Neutrophil (primary cell): ENCODE data around the gene NHERF1.

Experiments used
- H3K27ac ChIP-seq: fragments of 200-600 bp; sonication (generic); 2 replicates; pipeline ENCODE4 v1.5.1; 2016; ENCODE audit warnings: mild to moderate bottlenecking, moderate library complexity
- H3K27me3 ChIP-seq: fragments of 200-600 bp; sonication (generic); 2 replicates; pipeline ENCODE4 v1.6.0; 2016; ENCODE audit warnings: mild to moderate bottlenecking
- H3K36me3 ChIP-seq: fragments of 200-600 bp; sonication (generic); 2 replicates; pipeline ENCODE4 v1.5.1; 2017
- H3K4me1 ChIP-seq, 2 experiments: fragments of 200-600 bp in 1 of 2; sonication (generic) in 1 of 2; 1 replicate in 1 of 2; 2 replicates in 1 of 2; pipeline versions ENCODE4 v1.5.1 to v1.6.1; 2013 to 2016; ENCODE audit warnings: low read depth in 1 of 2, low read length in 1 of 2, mild to moderate bottlenecking in 1 of 2, moderate library complexity in 1 of 2; ENCODE audit not compliant: control insufficient read depth in 1 of 2, insufficient read depth in 1 of 2
- H3K4me3 ChIP-seq, 2 experiments: fragments of 200-600 bp in 1 of 2; sonication (generic) in 1 of 2; 1 replicate in 1 of 2; 2 replicates in 1 of 2; pipeline ENCODE4 v1.5.1; 2013 to 2016; ENCODE audit warnings: low read depth in 1 of 2, low read length in 1 of 2, mild to moderate bottlenecking in 1 of 2, moderate library complexity in 1 of 2
- H3K9me3 ChIP-seq: fragments of 200-600 bp; sonication (generic); 2 replicates; pipeline ENCODE4 v1.5.1; 2016
- CTCF ChIP-seq: fragments of 200-600 bp; sonication (generic); IDR thresholded peaks from 2 replicates; pipeline ENCODE4 v1.5.1; 2016; ENCODE audit warnings: antibody characterized with exemption

The NHERF1 gene

DNA sequence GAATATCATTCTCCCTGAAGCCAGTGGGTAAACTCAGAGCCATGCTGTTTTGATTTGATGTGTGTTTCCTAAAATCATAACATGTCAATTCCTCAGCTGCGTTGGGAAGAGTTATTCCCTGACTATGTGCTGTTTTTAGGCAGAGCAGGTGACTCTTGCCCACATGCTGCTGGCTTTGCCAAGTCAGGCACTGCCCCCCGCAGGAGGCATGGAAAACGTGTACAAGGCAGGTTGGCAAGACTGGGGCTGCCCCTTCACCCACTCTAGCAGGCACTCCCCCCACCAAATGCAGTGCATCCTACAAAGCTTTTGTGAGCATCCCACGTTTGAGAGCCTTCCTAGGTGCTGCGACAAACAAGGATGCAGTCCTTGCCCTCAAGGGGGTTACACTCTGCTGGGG is 66.0 kb downstream of the NHERF1 start:
- no peak overlapping the region for H3K27ac ChIP-seq
- no peak for TF ChIP-seq CTCF
- H3K4me3 ChIP-seq, result no peak overlapping the region
- H3K9me3 ChIP-seq, result no peaks in the 10 kb centered on the region
- peaks cover 35% of the 10 kb centered on the region for H3K36me3 ChIP-seq
- H3K27me3 ChIP-seq, result no peaks in the 10 kb centered on the region
- H3K4me1 ChIP-seq, result peaks cover 24 to 27% of the 10 kb centered on the region in 2 experiments

- H3K27me3 ChIP-seq, result no peaks in the 10 kb centered on the region
- H3K27ac ChIP-seq, result no peak overlapping the region
- no peak for TF ChIP-seq CTCF
- H3K4me3 ChIP-seq, result no peak overlapping the region
- H3K9me3 ChIP-seq, result no peaks in the 10 kb centered on the region
- H3K36me3 ChIP-seq, result peaks cover 40% of the 10 kb centered on the region
- H3K4me1 ChIP-seq, result peaks cover 24 to 27% of the 10 kb centered on the region in 2 experiments
Observed at GRCh38 chr17:74815067-74815466, 66.6 kb downstream of the NHERF1 start.

DNA sequence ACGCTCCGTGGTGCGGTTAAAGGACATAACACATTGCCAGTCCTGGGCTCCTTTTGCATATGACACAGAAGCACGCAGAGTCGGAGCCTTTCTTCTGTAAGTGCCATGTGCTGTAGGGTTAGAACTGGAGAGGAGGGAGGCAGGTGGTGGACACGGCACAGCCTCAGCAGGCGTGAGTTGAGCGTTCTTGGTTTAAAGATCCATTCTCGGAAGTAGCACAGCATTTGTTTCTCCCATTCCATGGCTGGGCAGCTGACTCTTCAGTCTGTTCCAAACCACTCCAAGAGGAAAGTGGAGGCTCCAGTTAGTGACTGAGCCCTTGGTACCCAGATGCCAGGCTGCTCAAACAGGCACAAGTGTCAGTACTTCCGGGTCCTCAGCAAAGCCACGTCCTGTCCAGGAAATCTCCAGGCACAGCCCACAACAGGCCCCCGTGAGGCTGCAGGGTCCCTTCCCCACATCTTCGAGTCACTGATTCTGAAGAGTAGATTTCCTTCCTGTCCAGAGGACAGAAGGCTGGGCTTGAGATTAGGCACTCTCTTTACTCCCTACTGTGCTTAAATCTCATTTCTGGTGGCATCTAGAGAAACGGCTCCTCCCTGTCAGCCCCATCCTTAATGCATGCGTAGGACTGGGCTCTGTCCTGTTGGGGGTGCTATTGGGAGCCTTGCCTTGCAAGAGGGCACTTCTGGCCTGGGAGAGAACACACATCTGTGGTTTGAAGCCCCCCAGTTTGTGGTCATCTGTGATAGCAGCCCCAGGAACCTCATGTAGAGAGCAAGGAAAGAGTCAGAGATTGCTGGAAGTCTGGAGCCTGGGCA is 67.3 kb downstream of the NHERF1 start:
- H3K27ac ChIP-seq, result no peak overlapping the region
- no peaks in the 10 kb centered on the region for H3K27me3 ChIP-seq
- no peak overlapping the region for H3K4me3 ChIP-seq
- no peaks in the 10 kb centered on the region for H3K9me3 ChIP-seq
- peaks cover 41% of the 10 kb centered on the region for H3K36me3 ChIP-seq
- no peak for TF ChIP-seq CTCF
- peaks cover 24 to 27% of the 10 kb centered on the region in 2 experiments for H3K4me1 ChIP-seq

DNA sequence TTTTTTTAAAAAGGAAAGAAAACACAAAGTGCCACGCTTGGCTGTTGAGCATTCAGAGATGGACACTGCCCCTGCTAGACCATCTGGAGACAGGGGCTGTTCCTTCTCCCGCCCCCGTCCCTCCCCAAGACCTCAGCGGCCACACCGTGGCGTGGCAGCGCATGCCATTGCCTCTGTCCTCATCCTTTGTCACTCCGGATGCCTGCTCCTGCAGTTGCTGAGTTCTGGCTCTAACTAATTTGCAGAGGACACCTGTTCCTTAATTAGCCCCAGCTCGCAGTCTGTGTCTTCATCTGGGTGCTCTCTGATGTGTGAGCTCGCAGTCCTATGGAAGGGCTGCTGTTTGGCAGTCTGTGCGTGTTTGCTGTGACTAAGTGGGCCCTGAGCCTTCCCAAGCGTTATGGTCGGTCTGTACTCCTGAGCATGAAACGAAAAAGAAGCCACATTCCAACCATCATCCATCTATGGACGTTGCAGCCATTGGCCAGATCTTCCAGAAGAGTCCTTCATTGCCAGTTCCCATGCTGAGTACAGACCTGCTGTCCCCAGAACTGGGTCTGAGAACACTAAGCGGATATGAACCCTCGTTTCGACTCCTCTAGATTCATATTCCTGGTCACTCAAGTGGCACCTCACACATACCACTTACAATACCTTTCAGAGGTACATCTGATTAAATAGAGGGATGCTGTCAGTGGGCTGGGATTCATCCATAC is 68.6 kb downstream of the NHERF1 start:
- TF ChIP-seq CTCF, result no peak
- H3K27me3 ChIP-seq, result no peaks in the 10 kb centered on the region
- H3K4me3 ChIP-seq, result no peak overlapping the region
- no peak overlapping the region for H3K27ac ChIP-seq
- no peaks in the 10 kb centered on the region for H3K9me3 ChIP-seq
- H3K4me1 ChIP-seq, result peaks cover 20% of the 10 kb centered on the region in 2 experiments
- H3K36me3 ChIP-seq, result peaks cover 54% of the 10 kb centered on the region

- no peak overlapping the region for H3K27ac ChIP-seq
- H3K4me3 ChIP-seq, result no peak overlapping the region
- peaks cover 8% of the 10 kb centered on the region in 2 experiments for H3K4me1 ChIP-seq
- H3K27me3 ChIP-seq, result no peaks in the 10 kb centered on the region
- peaks cover 65% of the 10 kb centered on the region for H3K36me3 ChIP-seq
- no peak for TF ChIP-seq CTCF
- no peaks in the 10 kb centered on the region for H3K9me3 ChIP-seq
Observed at GRCh38 chr17:74818291-74818938, 70.0 kb downstream of the NHERF1 start.
